Measurements from ENCODE around the gene IL12B.
"Not testable (repeated sequence)": the region's sequence is repeated elsewhere in the genome, so short reads cannot be mapped to it uniquely, and the experiment has no call there.

Gene IL12B

GRCh38 chr5:159332800-159333544 is 2.7 kb upstream of the IL12B start:
- DNase-seq = no peak

DNA sequence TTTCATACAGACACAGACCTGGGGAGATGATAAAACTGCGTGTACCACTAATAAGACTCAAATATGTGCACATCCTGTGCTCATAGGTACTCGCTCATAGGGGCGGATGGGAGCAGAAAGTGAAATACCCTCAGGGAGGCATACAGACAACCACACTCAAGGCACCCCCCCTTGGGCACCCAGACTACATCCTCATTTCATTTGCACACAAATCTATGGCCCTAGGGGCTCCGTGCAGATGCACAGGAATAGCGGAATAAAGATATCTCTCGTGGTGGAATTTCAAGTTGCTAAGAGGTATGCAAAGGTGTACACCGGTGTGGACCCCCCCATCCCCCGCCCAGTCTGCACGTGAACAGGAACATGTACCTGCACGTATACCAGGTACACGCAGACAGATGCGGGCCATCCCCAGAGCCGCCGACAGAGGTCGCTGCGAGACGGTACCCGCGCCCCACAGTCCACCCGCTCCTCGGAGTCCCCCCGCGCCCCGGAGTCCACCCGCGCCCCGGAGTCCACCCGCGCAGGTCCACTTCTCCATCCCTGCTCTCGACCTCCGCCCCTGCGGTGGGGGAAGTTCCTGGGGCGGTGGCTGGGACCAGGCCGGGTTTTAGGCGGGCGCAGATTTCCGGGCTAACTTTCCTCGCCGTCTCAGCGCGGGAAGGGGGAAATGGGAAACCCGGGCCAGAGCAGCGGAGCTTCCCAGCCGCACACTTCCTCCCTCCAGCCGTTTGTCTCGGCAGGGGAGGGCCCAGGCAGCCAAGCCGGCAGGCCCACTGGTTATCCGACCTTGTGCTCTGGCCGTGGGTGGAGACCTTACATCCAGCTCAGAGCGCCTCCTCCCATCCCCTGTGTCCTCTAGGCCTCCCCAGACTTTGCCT is 1.0 kb upstream of the IL12B start:
- peak; percentile 5 for DNase-seq

DNA sequence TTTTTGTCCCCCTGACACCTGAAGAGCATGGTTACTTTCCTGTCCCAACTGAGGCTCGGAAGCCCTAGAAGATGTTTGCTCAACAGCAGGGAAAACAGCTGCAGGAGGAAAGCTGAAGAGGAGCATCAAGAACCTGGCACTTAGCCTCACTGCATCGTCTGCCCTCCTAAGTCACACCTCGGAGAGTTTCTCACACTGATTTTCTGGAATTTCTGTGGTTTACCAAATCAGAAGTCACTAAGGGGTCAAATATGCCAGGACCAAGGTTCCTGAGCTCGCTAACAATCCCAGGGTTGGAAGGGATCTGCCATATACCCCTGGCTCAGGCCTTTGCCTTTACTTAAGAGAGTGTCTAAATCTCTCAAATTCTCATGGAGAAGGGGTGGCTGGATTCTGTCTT is 5.3 kb downstream of the IL12B start:
- DNase-seq = no peak

GRCh38 chr5:159324102-159324755 is 6.1 kb downstream of the IL12B start:
- DNase-seq = no peak

GRCh38 chr5:159322180-159322579 is 8.1 kb downstream of the IL12B start:
- no peak for DNase-seq

DNA sequence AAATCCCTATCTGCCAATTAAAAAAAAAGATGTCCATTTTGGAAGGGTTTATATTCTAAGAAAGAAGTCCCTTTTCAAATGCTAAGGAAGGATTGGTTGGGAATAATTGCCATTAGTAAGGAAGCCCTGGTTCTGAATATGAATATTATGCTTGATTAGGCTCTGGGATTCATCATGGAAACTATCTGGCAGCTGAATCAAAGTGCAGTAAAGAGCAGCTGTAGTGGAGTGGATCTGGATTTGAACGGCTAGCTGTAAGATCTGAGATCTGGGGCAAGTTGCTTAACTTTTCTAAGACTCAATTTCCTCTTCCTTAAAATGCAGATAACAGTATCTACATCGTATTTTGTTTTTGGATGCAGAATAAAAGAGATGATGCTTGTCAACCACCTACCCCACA is 10.5 kb downstream of the IL12B start:
- DNase-seq = no peak

DNA sequence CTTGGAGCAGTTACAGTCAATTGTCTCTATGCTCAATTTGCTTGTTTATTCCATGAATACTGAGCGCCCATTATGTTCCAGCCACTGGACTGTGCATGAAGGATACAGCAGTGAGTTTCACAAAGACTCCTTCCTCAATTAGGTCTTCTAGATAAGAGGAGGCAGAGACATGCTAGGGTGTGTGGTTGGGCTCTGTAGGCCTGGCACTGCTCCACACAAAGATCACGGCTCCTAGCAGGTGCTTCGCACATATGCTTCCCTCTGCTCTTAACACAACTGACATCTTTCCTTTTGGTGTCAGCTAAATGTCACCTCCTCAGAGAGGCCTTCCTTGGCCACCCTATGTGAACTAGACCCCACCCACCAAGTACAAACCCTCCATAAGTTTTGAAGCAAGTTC is 10.9 kb downstream of the IL12B start:
- no peak for DNase-seq

GRCh38 chr5:159318448-159318847 is 11.8 kb downstream of the IL12B start:
- DNase-seq = no peak

GRCh38 chr5:159317849-159318248 is 12.4 kb downstream of the IL12B start:
- DNase-seq = no peak

DNA sequence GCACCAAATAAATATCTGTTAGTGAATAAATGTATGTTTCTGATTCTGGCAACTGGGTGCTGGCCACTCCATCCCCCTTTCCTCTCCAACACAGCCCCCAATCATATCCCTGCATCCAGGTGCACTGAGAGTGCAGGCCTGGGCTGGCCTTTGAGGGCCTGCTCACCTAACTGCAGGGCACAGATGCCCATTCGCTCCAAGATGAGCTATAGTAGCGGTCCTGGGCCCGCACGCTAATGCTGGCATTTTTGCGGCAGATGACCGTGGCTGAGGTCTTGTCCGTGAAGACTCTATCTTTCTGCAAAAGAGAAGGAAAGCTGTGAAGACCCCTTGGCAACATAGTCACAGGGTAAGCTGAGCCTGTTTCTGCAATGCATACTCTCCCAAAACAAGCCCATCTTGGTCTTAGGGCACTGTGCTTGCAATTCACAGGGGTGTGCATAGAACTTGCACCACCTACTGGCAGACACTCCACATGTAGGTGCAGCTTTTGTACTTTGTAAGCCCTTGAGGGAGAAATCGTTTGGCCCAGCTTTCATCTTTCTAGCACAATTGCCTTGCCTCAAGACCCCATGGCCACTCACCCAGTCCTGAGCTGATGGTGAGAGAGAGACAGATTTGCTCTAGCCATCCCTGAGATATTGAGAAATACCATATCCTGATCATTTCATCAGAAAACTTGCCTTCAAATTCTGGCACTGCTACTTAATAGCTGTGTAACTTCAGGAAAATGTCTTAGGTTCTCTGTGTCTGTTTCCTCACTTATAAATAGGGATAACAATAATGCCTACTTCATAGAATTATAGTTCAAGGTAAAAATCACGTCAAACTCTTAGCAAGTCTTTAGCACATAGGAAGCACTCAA is 13.5 kb downstream of the IL12B start:
- no peak for DNase-seq

DNA sequence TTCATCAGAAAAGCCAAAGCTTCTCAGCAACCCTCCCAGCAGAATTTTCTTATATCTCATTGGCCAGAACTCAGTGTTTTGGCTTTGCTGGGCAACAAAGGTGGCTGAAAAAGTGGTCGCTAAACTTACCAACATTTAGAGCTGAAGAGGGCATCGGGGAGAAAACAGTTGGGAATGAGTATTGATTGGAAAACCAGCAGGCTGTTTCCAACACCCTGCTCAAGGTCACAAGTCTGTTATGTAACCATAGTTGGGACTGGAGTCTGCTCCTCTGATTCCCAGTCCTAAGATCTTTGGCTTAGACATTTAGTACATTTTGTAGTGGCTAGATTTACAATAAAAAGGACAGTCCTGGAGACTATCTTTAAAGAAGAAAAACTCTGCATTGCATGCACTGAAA is 17.1 kb downstream of the IL12B start:
- DNase-seq = no peak

- DNase-seq = no peak
Measured at GRCh38 chr5:159311063-159311462, 19.2 kb downstream of the IL12B start.

- DNase-seq = peak; percentile 58
Measured at GRCh38 chr5:159310511-159310910, 19.8 kb downstream of the IL12B start.

DNA sequence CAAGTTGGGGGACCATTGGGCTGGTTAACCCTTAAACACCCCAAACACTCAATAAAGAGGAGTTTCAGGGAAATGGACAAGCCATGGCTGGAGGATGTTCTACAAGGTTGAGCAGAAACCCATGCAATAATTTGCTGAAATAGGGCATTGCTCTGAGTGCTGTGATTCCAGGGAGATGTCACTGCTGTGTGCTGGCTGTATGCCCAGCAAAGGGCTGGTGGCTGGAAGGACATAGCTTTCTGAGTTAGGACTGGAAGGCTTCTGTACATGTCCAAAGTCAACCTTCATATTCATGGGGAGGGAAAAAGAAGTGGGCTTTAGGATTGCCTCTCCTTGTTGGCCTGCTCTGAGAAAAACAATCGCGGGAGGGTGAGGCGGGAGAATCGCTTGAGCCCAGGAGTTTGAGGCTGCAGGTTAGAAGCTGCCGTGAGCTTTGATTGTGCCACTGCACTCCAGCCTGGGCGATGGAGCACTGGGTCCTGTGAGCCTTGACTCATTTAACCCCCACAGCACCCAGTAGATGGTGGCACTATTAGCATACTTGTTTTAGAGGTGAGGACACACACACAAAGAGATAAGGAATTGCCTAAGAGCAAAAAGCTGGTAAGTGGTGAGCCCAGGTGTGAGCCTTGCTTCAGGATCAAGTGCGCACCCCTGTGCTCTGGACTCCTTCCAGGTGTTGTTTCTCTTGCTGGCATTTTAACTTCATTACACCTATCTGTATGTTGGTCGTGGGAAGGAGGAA is 20.4 kb downstream of the IL12B start:
- DNase-seq = no peak

- DNase-seq = no peak
Measured at GRCh38 chr5:159304961-159305595, 25.2 kb downstream of the IL12B start.

DNA sequence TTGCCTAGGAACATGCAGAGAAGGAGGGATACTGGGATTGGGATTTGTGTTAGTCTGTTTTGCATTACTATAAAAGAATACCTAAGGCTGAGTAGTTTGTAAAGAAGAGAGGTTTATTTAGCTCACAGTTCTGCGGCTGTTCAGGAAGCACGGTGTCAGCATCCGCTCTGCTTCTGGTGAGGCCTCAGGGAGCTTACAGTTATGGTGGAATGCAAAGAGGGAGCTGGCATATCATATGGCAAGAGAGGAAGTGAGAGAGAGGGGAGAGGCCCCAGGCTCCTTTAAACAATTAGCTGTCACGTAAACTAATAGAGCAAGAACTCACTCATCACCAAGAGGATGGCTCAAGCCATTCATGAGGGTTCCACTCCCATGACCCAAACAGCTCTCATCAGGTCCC is 27.0 kb downstream of the IL12B start:
- DNase-seq = no peak

- not testable (repeated sequence) for DNase-seq
Measured at GRCh38 chr5:159301929-159302860, 28.1 kb downstream of the IL12B start.

GRCh38 chr5:159301466-159301865 is 28.8 kb downstream of the IL12B start:
- DNase-seq = no peak

DNA sequence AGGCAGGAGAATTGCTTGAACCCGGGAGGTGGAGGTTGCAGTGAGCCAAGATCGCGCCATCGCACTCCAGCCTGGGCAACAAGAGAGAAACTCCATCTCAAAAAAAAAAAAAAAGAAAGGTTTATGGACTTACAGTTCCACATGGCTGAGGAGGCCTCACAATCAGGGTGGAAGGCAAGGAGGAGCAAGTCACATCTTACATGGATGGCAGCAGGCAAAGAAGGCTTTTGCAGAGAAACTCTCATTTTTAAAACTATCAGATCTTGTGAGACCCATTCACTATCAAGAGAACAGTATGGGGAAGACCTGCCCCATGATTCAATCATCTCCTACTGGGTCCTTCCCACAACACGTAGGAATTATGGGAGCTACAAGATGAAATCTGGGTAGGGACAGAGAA is 33.0 kb downstream of the IL12B start:
- DNase-seq = not testable (repeated sequence)

- DNase-seq = no peak
Measured at GRCh38 chr5:159294921-159295320, 35.4 kb downstream of the IL12B start.
